Measurements from ENCODE around the gene CD58. TPM values are rescaled to one million over a fixed set of nuclear protein-coding genes. Genes with fewer than 3 reads are reported as not detected.

CD58 gene
- polyA plus RNA-seq, 1 experiment, result 7.3 TPM

DNA sequence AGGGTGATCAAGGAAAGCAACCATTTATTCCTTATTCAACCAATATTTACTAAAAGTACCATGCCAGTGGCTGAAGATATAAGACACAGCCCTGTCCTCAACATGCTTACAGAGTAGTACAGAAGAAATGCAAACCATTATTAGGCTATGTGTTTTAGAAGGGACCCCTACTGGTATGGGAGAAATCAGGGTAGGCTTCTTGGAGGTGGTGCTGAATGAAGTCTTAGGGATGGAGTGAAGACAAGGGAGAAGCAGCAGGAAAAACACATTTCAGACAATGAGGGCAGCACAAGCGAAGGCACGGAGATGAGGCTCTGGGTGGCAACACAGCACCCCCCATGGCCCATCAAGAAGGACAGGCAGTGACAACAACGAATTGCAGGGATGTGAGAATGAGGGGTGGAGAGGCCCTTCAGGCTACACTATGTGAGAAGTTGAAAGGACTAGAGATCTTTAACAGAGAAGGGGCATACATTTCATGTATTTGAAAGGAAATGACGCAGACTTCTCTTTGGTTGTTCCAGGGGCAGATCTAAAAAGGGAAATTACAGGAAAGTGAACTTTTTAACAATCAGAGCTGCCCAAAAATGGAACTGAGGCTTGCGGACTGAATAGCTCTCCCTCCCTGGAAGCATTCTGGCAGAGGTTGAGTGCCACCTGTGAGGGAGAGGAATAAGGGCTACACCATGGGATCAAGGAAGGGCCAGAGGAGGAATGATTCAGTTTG is 16.8 kb upstream of the CD58 start:
- TF ChIP-seq, protein P1, sequence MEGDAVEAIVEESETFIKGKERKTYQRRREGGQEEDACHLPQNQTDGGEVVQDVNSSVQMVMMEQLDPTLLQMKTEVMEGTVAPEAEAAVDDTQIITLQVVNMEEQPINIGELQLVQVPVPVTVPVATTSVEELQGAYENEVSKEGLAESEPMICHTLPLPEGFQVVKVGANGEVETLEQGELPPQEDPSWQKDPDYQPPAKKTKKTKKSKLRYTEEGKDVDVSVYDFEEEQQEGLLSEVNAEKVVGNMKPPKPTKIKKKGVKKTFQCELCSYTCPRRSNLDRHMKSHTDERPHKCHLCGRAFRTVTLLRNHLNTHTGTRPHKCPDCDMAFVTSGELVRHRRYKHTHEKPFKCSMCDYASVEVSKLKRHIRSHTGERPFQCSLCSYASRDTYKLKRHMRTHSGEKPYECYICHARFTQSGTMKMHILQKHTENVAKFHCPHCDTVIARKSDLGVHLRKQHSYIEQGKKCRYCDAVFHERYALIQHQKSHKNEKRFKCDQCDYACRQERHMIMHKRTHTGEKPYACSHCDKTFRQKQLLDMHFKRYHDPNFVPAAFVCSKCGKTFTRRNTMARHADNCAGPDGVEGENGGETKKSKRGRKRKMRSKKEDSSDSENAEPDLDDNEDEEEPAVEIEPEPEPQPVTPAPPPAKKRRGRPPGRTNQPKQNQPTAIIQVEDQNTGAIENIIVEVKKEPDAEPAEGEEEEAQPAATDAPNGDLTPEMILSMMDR (IDR thresholded peaks at IDR 0.05; ENCODE audit: low read depth, low read length), result no peak
- H3K4me3 ChIP-seq (ENCODE audit: low read depth, low read length), result no peak overlapping the region
- no peak for DNase-seq (ENCODE audit: low read depth, low spot score)
- CTCF ChIA-PET, result interaction anchor here (0.6 to 1.1 kb wide), 2 partner anchors 8 to 13 kb away, joined by 3 read pairs; no protein-coding TSS in a partner anchor
- H3K27ac ChIP-seq (ENCODE audit: low read depth, low read length), result no peak overlapping the region
- no peaks in the 10 kb centered on the region for H3K27me3 ChIP-seq (ENCODE audit: control insufficient read depth, insufficient read depth, low read length)
- no peaks in the 10 kb centered on the region for H3K9me3 ChIP-seq (ENCODE audit: control insufficient read depth, insufficient read depth, low read length)
- POLR2A ChIA-PET, result no interaction called here

DNA sequence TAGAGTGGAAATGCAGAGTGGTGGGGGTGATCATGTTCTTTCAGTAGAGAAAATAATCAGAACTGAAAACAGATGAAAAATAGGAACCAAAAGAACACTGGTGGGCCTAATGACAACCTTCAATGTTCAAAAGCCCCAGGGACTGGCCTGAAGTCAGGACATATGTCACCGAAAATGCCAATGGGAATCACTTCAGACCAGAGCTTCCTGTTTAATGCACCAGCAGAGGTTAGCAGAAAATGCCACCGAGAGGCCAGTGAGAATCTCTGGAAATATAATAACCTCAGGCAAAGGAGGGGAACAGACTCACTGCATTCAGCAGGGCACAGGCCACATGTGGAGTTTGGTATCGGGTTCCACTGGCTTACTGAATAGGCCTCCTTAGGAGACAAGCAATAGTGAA is 15.9 kb upstream of the CD58 start:
- Histone ChIP-seq H3K27me3 (ENCODE audit: control insufficient read depth, insufficient read depth, low read length) (no peaks in the 10 kb centered on the region), H3K27ac (ENCODE audit: low read depth, low read length) (no peak overlapping the region), H3K9me3 (ENCODE audit: control insufficient read depth, insufficient read depth, low read length) (no peaks in the 10 kb centered on the region), H3K4me3 (ENCODE audit: low read depth, low read length) (no peak overlapping the region)
- TF ChIP-seq, protein P1 (IDR thresholded peaks at IDR 0.05; ENCODE audit: low read depth, low read length), result no peak
- DNase-seq (ENCODE audit: low read depth, low spot score), result no peak
- ChIA-PET POLR2A (no interaction called here), CTCF (interaction anchor here (1.0 to 4.2 kb wide), 2 partner anchors 9 to 12 kb away, joined by 3 to 26 read pairs; no protein-coding TSS in a partner anchor)

DNA sequence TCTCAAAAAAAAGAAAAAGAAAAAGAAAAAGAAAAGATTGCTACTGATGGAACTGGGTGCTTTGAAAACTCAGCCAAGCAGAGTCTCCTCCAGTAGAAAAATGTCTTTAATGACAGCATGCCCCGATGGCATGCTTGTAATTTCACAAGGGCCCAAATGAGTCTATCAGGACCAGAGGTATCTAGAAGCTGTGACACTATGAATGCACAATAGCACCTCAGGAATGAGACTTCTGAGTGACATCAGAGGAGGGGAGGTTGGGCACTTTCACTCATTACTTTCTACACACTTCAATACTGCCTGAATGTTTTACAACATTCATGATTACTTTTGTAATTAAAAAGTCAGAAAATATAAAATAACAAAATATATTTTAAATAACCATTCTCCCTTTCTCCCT is 15.1 kb upstream of the CD58 start:
- no peaks in the 10 kb centered on the region for H3K9me3 ChIP-seq (ENCODE audit: control insufficient read depth, insufficient read depth, low read length)
- CTCF ChIA-PET, result interaction anchor here (4.2 kb wide), 1 partner anchor 11 kb away, joined by 26 read pairs; no protein-coding TSS in a partner anchor
- H3K27me3 ChIP-seq (ENCODE audit: control insufficient read depth, insufficient read depth, low read length), result peaks cover 3% of the 10 kb centered on the region
- no peak overlapping the region for H3K27ac ChIP-seq (ENCODE audit: low read depth, low read length)
- POLR2A ChIA-PET, result no interaction called here
- H3K4me3 ChIP-seq (ENCODE audit: low read depth, low read length), result no peak overlapping the region
- DNase-seq (ENCODE audit: low read depth, low spot score), result no peak
- TF ChIP-seq, protein P1 (IDR thresholded peaks at IDR 0.05; ENCODE audit: low read depth, low read length), result no peak

DNA sequence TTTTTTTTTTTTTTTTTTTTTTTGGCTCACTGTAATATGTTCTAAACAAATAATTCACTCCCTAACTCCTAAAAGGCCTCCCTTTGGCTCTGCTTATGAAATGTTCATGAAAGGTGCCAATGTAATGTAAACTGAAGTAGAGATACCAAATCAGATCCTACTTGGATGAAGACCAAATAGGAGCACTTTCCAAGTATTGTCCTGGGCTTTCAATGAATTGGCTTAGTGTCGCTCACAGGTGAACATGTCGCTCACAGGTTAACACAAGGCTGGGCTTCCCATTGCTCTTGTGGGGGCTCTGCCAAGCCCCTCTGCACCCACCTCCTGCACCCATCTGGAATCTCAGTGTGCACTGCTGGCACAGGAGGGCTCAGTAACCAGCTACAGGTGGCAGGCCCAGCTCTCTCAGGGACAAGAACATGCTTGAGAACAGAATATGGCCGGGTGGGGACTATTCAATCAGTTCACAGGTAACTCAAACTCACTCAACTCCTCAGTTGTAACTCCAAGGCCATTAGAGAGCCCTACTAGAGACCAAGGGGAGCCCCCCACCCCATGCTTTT is 10.6 kb upstream of the CD58 start:
- DNase-seq (ENCODE audit: low read depth, low spot score), result no peak
- Histone ChIP-seq H3K27ac (ENCODE audit: low read depth, low read length) (no peak overlapping the region), H3K4me3 (ENCODE audit: low read depth, low read length) (no peak overlapping the region), H3K9me3 (ENCODE audit: control insufficient read depth, insufficient read depth, low read length) (no peaks in the 10 kb centered on the region), H3K27me3 (ENCODE audit: control insufficient read depth, insufficient read depth, low read length) (peaks cover 15% of the 10 kb centered on the region)
- ChIA-PET POLR2A (no interaction called here), CTCF (interaction anchor here (1.7 kb wide), 1 partner anchor 15 kb away, joined by 5 read pairs; no protein-coding TSS in a partner anchor)
- TF ChIP-seq, protein P1 (IDR thresholded peaks at IDR 0.05; ENCODE audit: low read depth, low read length), result no peak
